HUES64 (cell line): ENCODE measurements around the gene CMIP.
"Not testable (repeated sequence)": the region's sequence is repeated elsewhere in the genome, so short reads cannot be mapped to it uniquely, and the experiment has no call there.

Experiments
- H3K27ac ChIP-seq: 2 replicates; pipeline ENCODE4 v1.7.0; 2013; ENCODE audit warnings: low read depth, low read length, inconsistent platforms
- H3K27me3 ChIP-seq: 2 replicates; pipeline ENCODE4 v1.6.1; 2013; ENCODE audit warnings: mild to moderate bottlenecking, low read length; ENCODE audit not compliant: insufficient read depth
- H3K36me3 ChIP-seq: 2 replicates; pipeline ENCODE4 v1.6.1; 2013; ENCODE audit warnings: mild to moderate bottlenecking, low read length; ENCODE audit not compliant: insufficient read depth
- H3K4me1 ChIP-seq: 2 replicates; pipeline ENCODE4 v1.6.1; 2013; ENCODE audit warnings: mild to moderate bottlenecking, low read length, moderate library complexity; ENCODE audit not compliant: insufficient read depth
- H3K4me3 ChIP-seq: 2 replicates; pipeline ENCODE4 v1.5.1; 2013; ENCODE audit warnings: mild to moderate bottlenecking, low read length, moderate library complexity
- H3K9ac ChIP-seq: 2 replicates; pipeline ENCODE4 v1.6.1; 2013; ENCODE audit warnings: mild to moderate bottlenecking, low read depth, low read length
- H3K9me3 ChIP-seq: 2 replicates; pipeline ENCODE4 v1.6.1; 2013; ENCODE audit warnings: low read depth, low read length; ENCODE audit not compliant: insufficient read depth
- WGBS: fragments of 150-250, 120-280 bp; methylation state at CpG from one replicate; pipeline ENCODE4 v1.1.7; 2013; ENCODE audit warnings: missing lambda C conversion rate; 5-methylcytosine and 5-hydroxymethylcytosine counted together

Gene CMIP

DNA sequence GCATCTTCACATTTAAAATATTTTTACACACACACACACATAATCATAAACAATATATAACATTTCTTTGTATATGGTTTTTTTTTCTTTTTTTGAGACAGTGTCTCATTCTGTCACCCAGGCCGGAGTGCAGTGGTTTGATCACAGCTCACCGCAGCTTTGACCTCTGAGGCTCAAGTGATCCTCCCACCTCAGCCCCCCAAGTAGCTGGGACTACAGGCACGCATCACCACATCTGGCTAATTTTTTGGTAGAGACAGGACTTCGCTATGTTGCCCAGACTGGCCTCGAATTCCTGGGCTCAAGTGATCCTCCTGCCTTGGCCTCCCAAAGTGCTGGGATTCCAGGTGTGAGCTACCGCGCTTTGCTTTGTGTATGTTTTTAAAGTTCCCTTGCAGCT lies 78.2 kb downstream of the CMIP start:
- H3K9ac ChIP-seq, H3K27me3 ChIP-seq, H3K27ac ChIP-seq, H3K9me3 ChIP-seq, H3K4me1 ChIP-seq, H3K36me3 ChIP-seq, H3K4me3 ChIP-seq: not testable (repeated sequence)
- 94% methylated on average over 7 of the region's 7 CpGs for WGBS

DNA sequence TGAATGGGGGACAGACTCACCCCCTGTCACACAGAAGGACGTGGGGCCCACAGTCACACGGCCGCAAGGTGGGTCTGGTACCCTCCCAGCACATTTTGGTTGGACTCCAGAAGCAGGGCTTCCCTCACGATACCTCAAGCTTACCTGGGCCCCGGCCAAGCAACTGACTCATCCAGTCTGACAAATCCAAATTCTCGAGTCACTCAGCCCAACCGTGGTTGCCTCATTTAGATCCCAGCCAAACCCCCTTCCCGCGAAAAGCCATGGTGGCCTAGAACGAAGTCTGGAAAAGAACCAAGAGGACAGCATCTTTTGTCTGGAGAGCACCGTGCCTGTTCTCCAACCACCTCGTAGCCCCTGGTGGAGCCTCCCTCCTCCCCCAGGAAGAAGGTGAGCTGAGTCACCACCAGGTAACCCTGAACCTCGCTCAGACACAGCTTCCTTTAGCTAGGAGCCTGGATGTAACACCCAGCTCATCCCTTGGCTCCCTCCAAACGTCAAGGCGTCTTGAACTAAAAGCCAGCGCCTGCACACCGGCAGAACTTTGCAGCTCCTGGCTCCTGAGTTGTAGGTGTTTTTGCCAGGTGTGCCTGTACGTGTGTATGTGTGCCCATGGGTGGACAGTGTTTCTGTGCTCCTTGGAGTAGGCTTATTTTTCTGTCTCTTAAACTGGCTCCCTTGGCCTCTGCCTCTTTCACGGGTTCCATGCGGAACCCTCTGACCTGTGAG lies 78.9 kb downstream of the CMIP start:
- no peaks in the 10 kb centered on the region; the same call in 1 of the 2 replicates for H3K9me3 ChIP-seq
- no peaks in the 10 kb centered on the region for H3K4me1 ChIP-seq
- H3K36me3 ChIP-seq: no peaks in the 10 kb centered on the region
- no peak overlapping the region for H3K9ac ChIP-seq
- no peak overlapping the region for H3K27ac ChIP-seq
- no peaks in the 10 kb centered on the region for H3K27me3 ChIP-seq
- 87% methylated on average over 20 of the region's 20 CpGs for WGBS
- no peak overlapping the region for H3K4me3 ChIP-seq

DNA sequence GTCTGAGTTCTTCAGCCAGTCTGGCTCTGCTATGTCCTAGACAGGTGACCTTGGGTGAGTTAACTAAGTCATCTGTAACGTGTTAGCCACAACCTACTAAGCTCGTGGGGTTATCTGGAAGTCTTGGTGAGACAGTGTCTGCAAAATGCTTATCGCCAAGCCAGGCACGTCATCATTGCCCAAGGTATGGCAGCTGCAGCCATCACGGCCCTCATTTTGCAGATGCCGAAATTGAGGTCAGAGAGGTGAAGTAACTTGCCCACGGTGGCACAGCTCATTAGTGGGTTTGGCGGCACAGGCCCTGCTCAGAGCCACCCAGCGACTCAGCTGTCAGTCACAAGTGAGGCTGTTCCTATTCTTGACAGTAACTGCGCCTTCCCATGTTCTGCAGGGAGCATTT lies 79.8 kb downstream of the CMIP start:
- H3K27ac ChIP-seq: no peak overlapping the region
- no peak overlapping the region for H3K9ac ChIP-seq
- H3K4me3 ChIP-seq: no peak overlapping the region
- no peaks in the 10 kb centered on the region for H3K27me3 ChIP-seq
- no peaks in the 10 kb centered on the region for H3K36me3 ChIP-seq
- no peaks in the 10 kb centered on the region for H3K4me1 ChIP-seq
- WGBS: 91% methylated on average over 10 of the region's 10 CpGs
- no peaks in the 10 kb centered on the region; the same call in 1 of the 2 replicates for H3K9me3 ChIP-seq

DNA sequence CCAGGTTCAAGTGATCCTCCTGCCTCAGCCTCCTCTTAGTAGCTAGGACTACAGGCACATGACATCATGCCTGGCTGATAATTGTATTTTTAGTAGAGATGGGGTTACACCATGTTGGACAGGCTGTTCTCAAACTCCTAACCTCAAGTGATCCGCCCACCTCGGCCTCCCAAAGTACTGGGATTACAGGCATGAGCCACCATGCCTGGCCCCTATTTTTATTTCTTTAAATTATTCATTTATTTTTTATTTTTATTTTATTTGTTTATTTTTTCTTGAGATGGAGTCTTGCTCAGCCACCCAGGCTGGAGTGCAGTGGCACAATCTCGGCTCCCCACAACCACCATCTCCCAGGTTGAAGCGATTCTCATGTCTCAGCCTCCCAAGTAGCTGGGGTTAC lies 80.3 kb downstream of the CMIP start:
- not testable (repeated sequence) for H3K36me3 ChIP-seq, H3K27ac ChIP-seq, H3K9ac ChIP-seq, H3K27me3 ChIP-seq, H3K4me3 ChIP-seq, H3K9me3 ChIP-seq, H3K4me1 ChIP-seq
- 90% methylated on average over 4 of the region's 4 CpGs for WGBS

DNA sequence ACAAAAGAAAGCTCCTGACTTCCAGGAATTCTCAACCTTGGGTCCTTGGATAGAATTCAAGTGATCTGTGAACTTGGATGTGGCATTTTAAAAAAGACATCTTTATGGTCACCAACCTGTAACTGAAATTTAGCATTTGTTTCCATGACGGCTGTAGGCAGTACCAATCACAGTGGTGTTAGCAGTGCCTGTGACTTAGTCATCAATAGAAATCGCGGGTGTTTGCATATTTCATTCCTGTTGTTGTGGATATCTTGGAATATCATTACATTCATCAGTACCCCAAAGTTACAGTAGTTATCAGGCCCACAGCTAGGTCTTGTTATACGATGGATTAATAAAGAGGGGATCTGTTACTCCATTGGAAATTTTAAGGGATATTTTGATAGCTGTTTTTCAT lies 81.6 kb downstream of the CMIP start:
- no peaks in the 10 kb centered on the region for H3K27me3 ChIP-seq
- no peak overlapping the region for H3K4me3 ChIP-seq
- no peaks in the 10 kb centered on the region for H3K36me3 ChIP-seq
- 90% methylated on average over 4 of the region's 4 CpGs for WGBS
- no peak overlapping the region for H3K27ac ChIP-seq
- no peaks in the 10 kb centered on the region; the same call in 1 of the 2 replicates for H3K9me3 ChIP-seq
- no peaks in the 10 kb centered on the region for H3K4me1 ChIP-seq
- H3K9ac ChIP-seq: no peak overlapping the region

DNA sequence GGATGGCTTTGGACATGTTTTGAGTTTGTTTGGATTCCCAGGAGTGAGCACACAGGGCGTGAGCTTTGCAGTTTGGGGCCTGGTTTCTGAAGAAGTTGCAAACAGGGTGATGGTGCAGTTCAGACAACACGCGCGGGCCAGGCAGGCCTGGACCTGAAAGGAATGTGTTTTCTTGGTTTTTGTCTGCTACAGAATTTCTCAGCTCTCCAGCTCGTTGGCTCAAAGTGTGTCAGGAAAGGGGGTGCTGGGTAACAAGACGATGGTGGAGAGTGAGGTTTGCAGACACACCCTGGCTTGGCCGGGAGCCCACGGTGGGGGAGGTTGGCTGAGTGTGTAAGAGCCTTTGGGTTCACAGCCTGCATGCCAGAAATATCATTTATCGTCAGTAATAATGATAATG lies 82.3 kb downstream of the CMIP start:
- Histone ChIP-seq H3K27me3 (no peaks in the 10 kb centered on the region), H3K36me3 (no peaks in the 10 kb centered on the region), H3K4me3 (no peak overlapping the region), H3K9ac (no peak overlapping the region), H3K27ac (no peak overlapping the region), H3K4me1 (no peaks in the 10 kb centered on the region), H3K9me3 (no peaks in the 10 kb centered on the region; the same call in 1 of the 2 replicates)
- 95% methylated on average over 9 of the region's 9 CpGs for WGBS

DNA sequence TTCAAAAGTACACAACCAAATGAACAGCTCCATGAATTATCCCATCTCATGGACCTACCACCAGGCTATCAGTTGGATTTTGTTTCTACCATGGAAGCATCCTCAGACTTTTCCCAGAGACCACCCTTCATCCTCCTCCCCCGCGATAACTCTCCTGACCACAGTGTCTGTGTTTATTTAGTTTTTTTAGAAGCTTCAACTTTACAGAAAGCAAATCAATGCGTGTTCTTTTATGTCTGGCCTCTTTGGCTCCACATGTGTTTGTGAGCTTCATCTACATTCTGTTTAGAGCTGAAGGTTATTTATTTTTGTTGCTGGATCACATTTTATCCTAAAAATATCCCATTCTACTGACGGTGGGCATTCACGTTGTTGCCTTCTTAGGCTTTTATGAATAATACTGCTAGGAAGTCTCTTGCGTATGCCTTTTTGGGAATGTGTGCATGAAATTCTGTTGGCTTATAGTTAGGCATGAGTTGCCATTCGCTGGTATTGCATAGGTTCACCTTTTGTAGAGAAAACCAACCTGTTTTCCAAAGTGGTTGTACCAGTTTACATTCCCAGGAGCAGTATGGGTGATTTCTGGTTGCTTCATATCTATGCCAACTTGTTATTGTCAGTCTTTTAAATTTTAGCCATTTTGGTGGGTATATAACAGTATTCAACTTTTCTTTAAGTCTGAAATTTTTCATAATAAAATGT lies 83.0 kb downstream of the CMIP start:
- no peak overlapping the region for H3K27ac ChIP-seq
- no peaks in the 10 kb centered on the region for H3K27me3 ChIP-seq
- no peaks in the 10 kb centered on the region for H3K36me3 ChIP-seq
- H3K9me3 ChIP-seq: no peaks in the 10 kb centered on the region; the same call in 1 of the 2 replicates
- H3K4me1 ChIP-seq: no peaks in the 10 kb centered on the region
- 96% methylated on average over 7 of the region's 7 CpGs for WGBS
- H3K4me3 ChIP-seq: no peak overlapping the region
- H3K9ac ChIP-seq: no peak overlapping the region

DNA sequence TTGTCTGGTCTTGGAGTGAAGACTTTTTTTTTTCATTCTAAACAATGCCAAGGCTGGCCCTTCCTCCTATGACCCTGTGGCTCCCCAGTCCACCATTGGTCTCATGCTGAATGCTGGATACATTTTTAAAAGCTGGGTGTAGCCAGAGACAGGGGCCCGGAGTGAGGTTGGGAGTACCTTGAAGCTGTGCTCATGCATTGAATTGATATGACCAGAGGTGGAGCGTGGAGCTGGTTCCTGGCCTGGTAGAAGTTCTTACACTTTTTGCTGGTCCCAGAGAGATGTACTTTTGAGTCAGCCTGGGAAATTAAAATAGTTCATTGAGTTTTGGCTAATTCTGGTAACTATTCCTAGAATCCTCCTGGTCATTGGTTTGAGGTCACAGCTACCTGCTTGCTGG lies 83.6 kb downstream of the CMIP start:
- WGBS: 96% methylated on average over 2 of the region's 2 CpGs
- H3K4me3 ChIP-seq: no peak overlapping the region
- no peak overlapping the region for H3K9ac ChIP-seq
- H3K9me3 ChIP-seq: no peaks in the 10 kb centered on the region; the same call in 1 of the 2 replicates
- H3K36me3 ChIP-seq: no peaks in the 10 kb centered on the region
- H3K4me1 ChIP-seq: no peaks in the 10 kb centered on the region
- no peaks in the 10 kb centered on the region for H3K27me3 ChIP-seq
- no peak overlapping the region for H3K27ac ChIP-seq

DNA sequence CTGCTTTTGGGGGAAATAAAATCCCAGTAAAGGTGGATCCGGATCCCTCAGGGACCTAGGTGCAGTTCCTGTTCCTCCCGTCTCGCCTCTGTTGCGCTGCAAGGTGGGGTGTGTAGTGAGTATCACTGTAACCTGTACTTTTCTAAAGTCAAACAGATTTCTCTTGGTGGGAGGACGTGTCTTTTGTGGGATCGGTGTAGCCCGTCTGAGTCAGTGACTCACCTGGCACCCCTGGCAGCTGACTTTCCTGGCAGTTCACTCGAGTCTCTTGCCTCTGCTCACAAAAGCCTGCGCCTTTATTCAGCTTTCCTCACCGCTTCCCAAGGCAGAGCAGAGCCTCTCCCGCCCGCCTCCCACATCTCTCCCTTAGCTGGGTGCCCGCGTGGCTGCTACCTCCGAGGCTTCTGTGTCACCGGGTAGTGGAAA lies 85.7 kb downstream of the CMIP start:
- H3K4me1 ChIP-seq: no peaks in the 10 kb centered on the region
- H3K36me3 ChIP-seq: no peaks in the 10 kb centered on the region
- H3K4me3 ChIP-seq: no peak overlapping the region
- 91% methylated on average over 16 of the region's 16 CpGs for WGBS
- no peak overlapping the region for H3K27ac ChIP-seq
- H3K9ac ChIP-seq: no peak overlapping the region
- no peaks in the 10 kb centered on the region; the same call in 1 of the 2 replicates for H3K9me3 ChIP-seq
- H3K27me3 ChIP-seq: no peaks in the 10 kb centered on the region

DNA sequence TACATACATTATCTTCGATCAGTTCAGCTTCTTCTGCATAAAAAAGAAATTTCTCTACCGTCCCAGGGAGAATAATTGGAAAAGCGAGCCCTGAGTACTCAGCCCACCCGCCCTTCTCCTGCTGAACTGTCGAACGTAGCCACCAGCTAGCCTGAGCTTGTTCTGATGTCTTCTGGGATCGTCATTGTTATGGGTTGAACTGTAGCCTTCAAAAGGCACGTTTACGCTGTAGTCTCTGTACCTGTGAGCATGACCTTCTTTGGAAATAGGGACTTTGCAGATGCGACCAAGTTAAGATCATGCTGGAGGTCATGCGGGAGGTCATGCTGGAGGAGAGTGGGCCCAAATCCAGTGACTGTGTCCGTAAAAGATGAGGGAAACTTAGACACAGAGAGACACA lies 86.2 kb downstream of the CMIP start:
- Histone ChIP-seq H3K36me3 (no peaks in the 10 kb centered on the region), H3K27ac (no peak overlapping the region), H3K27me3 (no peaks in the 10 kb centered on the region), H3K9ac (no peak overlapping the region), H3K9me3 (no peaks in the 10 kb centered on the region; the same call in 1 of the 2 replicates), H3K4me1 (no peaks in the 10 kb centered on the region), H3K4me3 (no peak overlapping the region)
- 91% methylated on average over 12 of the region's 12 CpGs for WGBS

DNA sequence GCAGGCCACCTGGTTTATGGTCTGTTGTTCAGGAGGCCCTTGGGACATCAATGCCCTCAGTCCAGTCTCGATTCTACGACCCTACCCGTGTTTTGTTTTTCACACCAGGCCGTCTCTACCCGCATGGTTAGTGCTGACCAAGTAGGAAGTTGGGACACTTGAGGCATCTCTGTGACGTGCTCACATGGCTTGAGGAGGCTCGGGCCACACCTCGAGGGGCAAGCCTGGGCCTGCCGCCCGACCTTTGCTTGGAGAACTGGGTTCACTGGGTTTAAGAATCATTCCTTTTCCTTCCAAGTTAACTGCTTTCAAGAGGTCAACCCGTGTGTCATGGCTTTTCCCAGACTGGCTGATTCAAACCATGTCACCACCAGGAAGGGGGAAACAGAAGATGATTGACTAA lies 86.8 kb downstream of the CMIP start:
- no peaks in the 10 kb centered on the region for H3K4me1 ChIP-seq
- no peak overlapping the region for H3K9ac ChIP-seq
- no peaks in the 10 kb centered on the region for H3K27me3 ChIP-seq
- no peak overlapping the region for H3K4me3 ChIP-seq
- 95% methylated on average over 11 of the region's 11 CpGs for WGBS
- no peaks in the 10 kb centered on the region; the same call in 1 of the 2 replicates for H3K9me3 ChIP-seq
- no peak overlapping the region for H3K27ac ChIP-seq
- H3K36me3 ChIP-seq: no peaks in the 10 kb centered on the region
